ENCODE results near the gene IFRD2.
A peak's percentile ranks its signal among the peaks of the same experiment; 100 is the strongest.
"Not testable (repeated sequence)": the region's sequence is repeated elsewhere in the genome, so short reads cannot be mapped to it uniquely, and the experiment has no call there.

Gene IFRD2

DNA sequence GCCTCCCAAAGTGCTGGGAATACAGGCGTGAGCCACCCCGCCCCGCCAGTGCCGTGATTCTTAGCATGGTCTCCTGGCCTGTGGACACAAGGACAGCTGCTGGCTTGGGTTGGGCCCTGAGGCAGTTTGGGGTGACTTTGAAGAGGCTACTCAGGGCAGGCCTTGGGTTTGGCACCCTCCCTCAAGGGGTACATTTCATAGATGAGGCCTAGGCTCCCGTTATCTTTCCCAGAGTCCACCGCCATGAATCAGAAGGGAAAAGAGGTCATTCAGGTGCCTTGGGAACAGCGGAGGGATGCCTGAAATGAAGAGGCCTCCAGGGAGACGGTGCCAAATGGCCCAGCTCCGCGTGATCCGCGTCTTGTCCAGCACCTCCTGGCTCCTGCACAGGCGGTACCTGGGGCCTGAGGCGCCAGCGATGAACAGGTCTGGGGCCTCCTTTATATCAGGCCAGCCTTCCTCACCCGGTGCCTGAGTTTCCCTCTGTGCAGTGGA is 46.9 kb downstream of the IFRD2 start:
- Histone ChIP-seq H4K20me1 (ENCODE audit: insufficient read depth, low read length, poor library complexity, severe bottlenecking) (peaks cover 95% of the 10 kb centered on the region), H3K4me3 (ENCODE audit: low read length, poor library complexity, severe bottlenecking) (peak overlapping the region; percentile 75), H2AFZ (ENCODE audit: low read length) (no peak overlapping the region), H3K9me2 (replicated peaks; ENCODE audit: low read depth, low read length) (no peaks in the 10 kb centered on the region), H3K79me2 (ENCODE audit: insufficient read depth, low read length) (peaks cover 96% of the 10 kb centered on the region), H3K9ac (ENCODE audit: low read depth, low read length, poor library complexity, severe bottlenecking) (peak overlapping the region; percentile 66), H3K4me1 (ENCODE audit: insufficient read depth, low read length, poor library complexity, severe bottlenecking) (peaks cover 42% of the 10 kb centered on the region), H3K4me2 (ENCODE audit: low read depth, low read length, poor library complexity, severe bottlenecking) (peak overlapping the region; percentile 86), H3K9me3 (ENCODE audit: insufficient read depth, low read depth, low read length) (no peaks in the 10 kb centered on the region), H3F3A (ENCODE audit: low read depth) (peaks cover 3% of the 10 kb centered on the region; the same call in 1 of the 2 replicates), H3K36me3 (ENCODE audit: insufficient read depth, low read length) (peaks cover 33% of the 10 kb centered on the region; the same call in 1 of the 2 replicates), H3K27me3 (ENCODE audit: insufficient read depth, low read length, poor library complexity, severe bottlenecking) (no peaks in the 10 kb centered on the region)
- TF ChIP-seq, protein P1, sequence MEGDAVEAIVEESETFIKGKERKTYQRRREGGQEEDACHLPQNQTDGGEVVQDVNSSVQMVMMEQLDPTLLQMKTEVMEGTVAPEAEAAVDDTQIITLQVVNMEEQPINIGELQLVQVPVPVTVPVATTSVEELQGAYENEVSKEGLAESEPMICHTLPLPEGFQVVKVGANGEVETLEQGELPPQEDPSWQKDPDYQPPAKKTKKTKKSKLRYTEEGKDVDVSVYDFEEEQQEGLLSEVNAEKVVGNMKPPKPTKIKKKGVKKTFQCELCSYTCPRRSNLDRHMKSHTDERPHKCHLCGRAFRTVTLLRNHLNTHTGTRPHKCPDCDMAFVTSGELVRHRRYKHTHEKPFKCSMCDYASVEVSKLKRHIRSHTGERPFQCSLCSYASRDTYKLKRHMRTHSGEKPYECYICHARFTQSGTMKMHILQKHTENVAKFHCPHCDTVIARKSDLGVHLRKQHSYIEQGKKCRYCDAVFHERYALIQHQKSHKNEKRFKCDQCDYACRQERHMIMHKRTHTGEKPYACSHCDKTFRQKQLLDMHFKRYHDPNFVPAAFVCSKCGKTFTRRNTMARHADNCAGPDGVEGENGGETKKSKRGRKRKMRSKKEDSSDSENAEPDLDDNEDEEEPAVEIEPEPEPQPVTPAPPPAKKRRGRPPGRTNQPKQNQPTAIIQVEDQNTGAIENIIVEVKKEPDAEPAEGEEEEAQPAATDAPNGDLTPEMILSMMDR (conservative IDR thresholded peaks at IDR 0.05; ENCODE audit: low read length): no peak
- TF ChIP-seq EZH2phosphoT487 (IDR thresholded peaks at IDR 0.05; ENCODE audit: borderline replicate concordance): no peak

DNA sequence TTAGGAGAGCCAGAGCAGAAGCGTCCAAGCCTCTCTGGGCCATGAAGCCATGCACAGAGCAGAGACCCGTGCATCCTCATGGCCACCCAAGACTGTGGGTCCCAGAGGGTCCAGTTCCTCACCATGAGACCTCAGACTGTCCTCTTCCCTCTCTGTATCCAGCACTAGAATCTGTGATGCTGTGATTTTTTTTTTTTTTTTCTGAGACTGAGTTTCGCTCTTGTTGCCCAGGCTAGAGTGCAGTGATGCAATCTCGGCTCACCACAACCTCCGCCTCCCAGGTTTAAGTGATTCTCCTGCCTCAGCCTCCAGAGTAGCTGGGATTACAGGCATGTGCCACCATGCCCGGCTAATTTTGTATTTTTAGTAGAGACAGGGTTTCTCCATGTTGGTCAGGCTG is 47.4 kb downstream of the IFRD2 start:
- not testable (repeated sequence) for H2AFZ ChIP-seq (ENCODE audit: low read length); H3K27me3 ChIP-seq (ENCODE audit: insufficient read depth, low read length, poor library complexity, severe bottlenecking); H3K4me2 ChIP-seq (ENCODE audit: low read depth, low read length, poor library complexity, severe bottlenecking); H3K9ac ChIP-seq (ENCODE audit: low read depth, low read length, poor library complexity, severe bottlenecking); H3K4me3 ChIP-seq (ENCODE audit: low read length, poor library complexity, severe bottlenecking); H3K9me3 ChIP-seq (ENCODE audit: insufficient read depth, low read depth, low read length); H3K9me2 ChIP-seq (replicated peaks; ENCODE audit: low read depth, low read length); H3F3A ChIP-seq (ENCODE audit: low read depth)
- peaks cover 96% of the 10 kb centered on the region for H3K79me2 ChIP-seq (ENCODE audit: insufficient read depth, low read length)
- H3K36me3 ChIP-seq (ENCODE audit: insufficient read depth, low read length): peaks cover 29% of the 10 kb centered on the region; the same call in 1 of the 2 replicates
- H3K4me1 ChIP-seq (ENCODE audit: insufficient read depth, low read length, poor library complexity, severe bottlenecking): peaks cover 44% of the 10 kb centered on the region
- peaks cover 95% of the 10 kb centered on the region for H4K20me1 ChIP-seq (ENCODE audit: insufficient read depth, low read length, poor library complexity, severe bottlenecking)

DNA sequence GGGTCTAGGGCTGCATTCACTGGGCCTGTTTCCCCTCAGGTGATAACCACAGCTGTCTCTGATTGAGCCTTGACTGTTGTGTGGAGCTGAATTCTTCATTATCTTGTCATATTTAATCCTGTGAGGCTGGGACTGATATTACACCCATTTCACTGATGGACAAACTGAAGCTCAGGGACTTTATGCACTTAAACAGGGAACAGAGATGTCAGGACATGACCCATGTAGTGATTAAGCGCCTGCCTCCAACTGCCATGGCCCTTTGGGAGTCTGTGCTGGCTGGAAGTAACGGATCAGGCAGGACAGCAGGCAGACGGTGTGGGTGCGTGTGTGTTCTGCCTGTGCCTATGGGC is 48.7 kb downstream of the IFRD2 start:
- Histone ChIP-seq H3K79me2 (ENCODE audit: insufficient read depth, low read length) (peaks cover 96% of the 10 kb centered on the region), H3K36me3 (ENCODE audit: insufficient read depth, low read length) (peaks cover 21% of the 10 kb centered on the region; the same call in 1 of the 2 replicates), H3K27me3 (ENCODE audit: insufficient read depth, low read length, poor library complexity, severe bottlenecking) (no peaks in the 10 kb centered on the region), H3K9me3 (ENCODE audit: insufficient read depth, low read depth, low read length) (no peaks in the 10 kb centered on the region), H4K20me1 (ENCODE audit: insufficient read depth, low read length, poor library complexity, severe bottlenecking) (peaks cover 95% of the 10 kb centered on the region), H3F3A (ENCODE audit: low read depth) (peaks cover 3% of the 10 kb centered on the region; the same call in 1 of the 2 replicates), H3K9me2 (replicated peaks; ENCODE audit: low read depth, low read length) (no peaks in the 10 kb centered on the region), H2AFZ (ENCODE audit: low read length) (no peak overlapping the region), H3K4me3 (ENCODE audit: low read length, poor library complexity, severe bottlenecking) (no peak overlapping the region), H3K4me2 (ENCODE audit: low read depth, low read length, poor library complexity, severe bottlenecking) (peak overlapping the region; percentile 99), H3K9ac (ENCODE audit: low read depth, low read length, poor library complexity, severe bottlenecking) (peak overlapping the region; percentile 56), H3K4me1 (ENCODE audit: insufficient read depth, low read length, poor library complexity, severe bottlenecking) (peaks cover 57% of the 10 kb centered on the region)
- TF ChIP-seq, protein P1 (conservative IDR thresholded peaks at IDR 0.05; ENCODE audit: low read length): no peak
- TF ChIP-seq EZH2phosphoT487 (IDR thresholded peaks at IDR 0.05; ENCODE audit: borderline replicate concordance): no peak

Measured in Loucy (cell line).